Measurements from ENCODE around the gene CCNI. TPM values are rescaled to one million over a fixed set of nuclear protein-coding genes. Genes with fewer than 3 reads are reported as not detected.
A peak's percentile ranks its signal among the peaks of the same experiment; 100 is the strongest.
"Not testable (repeated sequence)": the region's sequence is repeated elsewhere in the genome, so short reads cannot be mapped to it uniquely, and the experiment has no call there.

Gene CCNI
- total RNA-seq, 1 donor, result 187 TPM

DNA sequence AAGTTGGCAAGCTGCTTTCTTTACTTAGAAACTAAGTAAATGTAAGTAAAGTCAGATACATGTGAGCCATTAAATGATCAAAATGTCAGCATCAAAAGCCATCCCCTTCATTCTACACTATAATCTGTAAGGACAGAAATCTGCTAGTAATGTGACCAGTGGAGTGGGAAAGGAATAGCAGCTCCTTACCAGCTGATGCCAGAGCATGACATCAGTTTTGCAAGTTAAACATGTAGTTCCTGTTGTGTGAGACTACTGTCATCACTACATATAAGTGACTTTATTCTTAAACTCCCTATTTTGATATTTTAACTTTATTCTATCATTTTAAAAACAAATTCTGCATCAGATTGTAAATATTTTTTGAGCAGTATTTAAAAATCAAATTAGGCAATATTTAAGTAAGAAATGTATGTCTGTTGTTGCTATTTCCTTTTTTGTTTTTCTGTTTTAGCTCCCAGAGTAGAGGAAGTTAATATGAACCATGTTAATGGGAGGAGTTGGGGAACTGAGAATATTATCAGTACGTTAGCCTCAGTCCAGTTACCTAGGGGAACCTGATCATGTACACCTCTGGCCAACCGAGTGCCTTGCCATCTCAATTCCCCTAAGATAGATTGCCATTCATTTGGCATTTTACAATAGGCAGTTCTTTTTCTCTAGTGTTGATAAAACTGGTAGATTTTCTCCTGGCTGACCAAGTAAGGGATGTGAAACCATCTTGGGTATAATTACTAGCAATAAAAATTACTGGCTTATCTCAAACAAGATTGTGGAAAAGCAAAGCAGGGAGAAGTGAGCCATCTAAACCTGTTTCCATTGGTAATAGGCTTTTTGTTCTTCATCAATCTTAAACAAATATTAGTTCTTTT lies 34.7 kb downstream of the CCNI start:
- no peak for DNase-seq (ENCODE audit: low read depth)
- TF ChIP-seq CTCF (IDR thresholded peaks at IDR 0.05; ENCODE audit: insufficient read depth, low read depth, low read length), result no peak
- H3K4me3 ChIP-seq (ENCODE audit: low read depth, low read length), result no peak overlapping the region

DNA sequence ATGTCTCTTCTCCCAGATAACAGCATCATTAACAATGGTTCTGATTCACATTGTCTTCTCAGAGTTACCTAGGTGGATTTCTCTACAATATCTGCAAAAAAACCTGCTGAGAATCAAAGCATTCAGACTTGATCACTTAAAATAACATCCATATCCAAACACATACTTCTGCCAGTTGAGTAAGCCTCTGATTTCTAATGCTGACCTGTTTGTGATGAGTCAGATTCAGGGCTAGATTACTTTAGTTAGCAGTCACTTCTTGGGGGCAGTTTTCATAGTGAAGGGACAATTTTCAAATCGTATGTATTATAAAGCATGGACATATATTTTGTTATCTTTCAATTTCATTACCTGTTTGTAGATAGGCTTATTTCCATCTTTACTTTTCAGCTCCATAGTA lies 35.5 kb downstream of the CCNI start:
- peak; percentile 55 for DNase-seq (ENCODE audit: low read depth)
- no peak for TF ChIP-seq CTCF (IDR thresholded peaks at IDR 0.05; ENCODE audit: insufficient read depth, low read depth, low read length)
- H3K4me3 ChIP-seq (ENCODE audit: low read depth, low read length), result no peak overlapping the region

DNA sequence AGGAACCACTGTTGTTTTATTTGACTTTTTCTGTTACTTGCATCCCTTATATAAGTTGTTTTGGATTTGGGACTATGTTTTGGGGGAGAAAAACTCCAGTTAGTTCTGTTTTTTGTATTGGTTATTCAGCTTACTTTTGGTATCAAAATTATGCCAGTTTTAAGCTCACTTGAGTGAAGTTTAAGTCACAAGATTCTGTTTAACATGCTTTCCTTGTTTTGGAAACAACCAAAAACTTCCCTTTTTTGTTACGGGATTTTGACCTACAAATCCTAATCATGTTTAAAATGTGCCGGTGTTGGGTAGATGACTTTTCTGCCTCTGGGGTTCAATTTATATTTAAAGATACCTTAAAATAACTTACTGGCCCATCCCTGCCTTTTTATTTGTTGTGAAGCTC lies 36.0 kb downstream of the CCNI start:
- TF ChIP-seq CTCF (IDR thresholded peaks at IDR 0.05; ENCODE audit: insufficient read depth, low read depth, low read length), result no peak
- H3K4me3 ChIP-seq (ENCODE audit: low read depth, low read length), result no peak overlapping the region
- DNase-seq (ENCODE audit: low read depth), result no peak

DNA sequence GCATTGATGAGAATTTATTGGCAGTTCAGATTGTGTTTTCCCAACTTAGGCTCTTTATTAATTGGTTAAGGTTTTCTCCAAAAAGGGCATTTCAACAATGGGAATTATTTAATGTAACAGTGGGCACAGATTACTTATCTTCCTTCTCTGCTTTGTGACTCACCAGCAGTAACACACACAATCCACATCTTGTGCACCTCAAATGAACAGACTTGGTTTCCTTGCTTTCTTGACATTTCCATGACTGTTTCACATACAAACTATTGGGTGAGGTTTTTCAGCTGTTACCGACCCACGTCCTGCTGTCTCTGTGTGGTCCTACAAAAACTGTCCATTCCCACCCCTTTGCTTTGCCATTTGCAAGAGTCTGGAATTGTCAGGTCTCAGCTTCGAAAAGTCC lies 38.1 kb downstream of the CCNI start:
- TF ChIP-seq CTCF (IDR thresholded peaks at IDR 0.05; ENCODE audit: insufficient read depth, low read depth, low read length), result no peak
- H3K4me3 ChIP-seq (ENCODE audit: low read depth, low read length), result no peak overlapping the region
- DNase-seq (ENCODE audit: low read depth), result no peak

DNA sequence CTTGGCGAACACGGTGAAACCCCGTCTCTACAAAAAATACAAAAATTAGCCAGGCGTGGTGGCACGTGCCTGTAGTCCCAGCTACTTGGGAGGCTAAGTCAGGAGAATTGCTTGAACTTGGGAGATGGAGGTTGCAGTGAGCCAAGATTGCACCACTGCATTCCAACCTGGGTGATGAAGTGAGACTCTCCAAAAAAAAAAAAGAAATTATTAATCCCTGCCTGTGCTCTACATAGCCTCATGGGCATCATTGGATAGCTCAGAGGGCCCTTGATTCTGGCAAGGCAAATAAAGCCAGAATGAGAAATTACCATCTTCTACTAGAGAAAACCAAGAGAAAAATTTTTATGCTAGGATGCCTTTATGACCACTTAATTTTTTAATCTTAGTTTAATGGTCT lies 38.6 kb downstream of the CCNI start:
- H3K4me3 ChIP-seq (ENCODE audit: low read depth, low read length); DNase-seq (ENCODE audit: low read depth): not testable (repeated sequence)

- TF ChIP-seq CTCF (IDR thresholded peaks at IDR 0.05; ENCODE audit: insufficient read depth, low read depth, low read length), result no peak
- peak; percentile 88 for DNase-seq (ENCODE audit: low read depth)
- no peak overlapping the region for H3K4me3 ChIP-seq (ENCODE audit: low read depth, low read length)
Observed at GRCh38 chr4:77036206-77036605, 39.6 kb downstream of the CCNI start.

DNA sequence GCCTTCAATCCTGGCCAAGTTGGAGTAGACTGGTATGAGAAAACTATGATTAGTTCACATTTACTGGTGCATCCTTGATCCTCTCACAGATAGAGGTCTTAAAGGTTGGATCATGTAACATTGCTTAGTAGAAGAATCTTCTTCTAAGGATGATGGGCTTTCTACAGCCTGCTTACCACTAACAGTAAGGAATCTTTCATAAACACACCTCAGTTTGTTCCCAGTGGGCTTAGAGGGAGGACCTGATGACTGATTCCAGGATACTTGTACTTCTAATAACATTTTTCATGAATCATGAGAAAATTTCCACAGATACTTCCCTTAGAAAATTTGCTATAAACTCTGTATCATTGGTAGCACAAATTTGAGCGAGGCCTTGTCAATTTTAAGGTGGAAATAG lies 40.6 kb downstream of the CCNI start:
- no peak for TF ChIP-seq CTCF (IDR thresholded peaks at IDR 0.05; ENCODE audit: insufficient read depth, low read depth, low read length)
- H3K4me3 ChIP-seq (ENCODE audit: low read depth, low read length), result no peak overlapping the region
- no peak for DNase-seq (ENCODE audit: low read depth)
